Measurements from ENCODE around the gene LRRC8D. TPM values are rescaled to one million over a fixed set of nuclear protein-coding genes. Genes with fewer than 3 reads are reported as not detected.

LRRC8D gene
- total and polyA plus RNA-seq, 2 of the 4 experiments (the other 2 are of a cell fraction), result 34.1 to 35.3 TPM

- Histone ChIP-seq H3K4me2 (ENCODE audit: low read depth, low read length) (no peak overlapping the region), H2AFZ (replicated peaks; ENCODE audit: low read length, poor library complexity) (no peak overlapping the region), H3K56ac (ENCODE audit: extremely low read depth, insufficient read depth, low read length) (no peak overlapping the region), H2BK5ac (ENCODE audit: low read depth, low read length, poor library complexity, severe bottlenecking) (no peak overlapping the region), H2BK120ac (ENCODE audit: low read depth, low read length) (no peak overlapping the region), H4K20me1 (ENCODE audit: insufficient read depth, low read length) (no peaks in the 10 kb centered on the region), H3K4me3 (ENCODE audit: insufficient read depth, low read depth, low read length) (no peak overlapping the region), H3K23ac (ENCODE audit: low read depth, low read length) (no peak overlapping the region), H3K9me1 (ENCODE audit: insufficient read depth, low read length) (no peaks in the 10 kb centered on the region; the same call in 1 of the 2 replicates), H3K4ac (ENCODE audit: low read depth, low read length) (no peak overlapping the region), H4K91ac (ENCODE audit: insufficient read depth, low read depth, low read length) (no peak overlapping the region), H4K5ac (ENCODE audit: low read depth, low read length) (no peak overlapping the region), H2BK15ac (ENCODE audit: low read depth, low read length) (0 out of 3 replicates have a peak overlapping the region, but pooled peaks have one; percentile 25), H3K9me3 (ENCODE audit: control insufficient read depth, insufficient read depth, low read length) (no peaks in the 10 kb centered on the region), H4K8ac (ENCODE audit: low read depth in 2 of 2, low read length in 2 of 2) (no peak overlapping the region), H3K4me1 (ENCODE audit: control insufficient read depth, insufficient read depth, low read length) (no peaks in the 10 kb centered on the region; the same call in 1 of the 2 replicates), H3K18ac (ENCODE audit: low read depth, low read length) (no peak overlapping the region), H3K14ac (replicated peaks; ENCODE audit: low read depth, low read length) (no peak overlapping the region), H3K27me3 (ENCODE audit: control insufficient read depth, insufficient read depth, low read length) (no peaks in the 10 kb centered on the region), H3K79me1 (ENCODE audit: low read depth in 1 of 2, low read length in 2 of 2) (peaks cover 13 to 34% of the 10 kb centered on the region in 2 experiments), H3K36me3 (ENCODE audit: control insufficient read depth, insufficient read depth, low read length) (peaks cover 3% of the 10 kb centered on the region), H3K9ac (ENCODE audit: low read depth, low read length) (no peak overlapping the region), H2AK5ac (ENCODE audit: low read depth, low read length) (no peak overlapping the region), H2AK9ac (replicated peaks; ENCODE audit: low read depth, low read length, poor library complexity) (no peak overlapping the region), H3K27ac (ENCODE audit: insufficient read depth, low read length) (no peak overlapping the region), H2BK20ac (ENCODE audit: low read depth, low read length) (no peak overlapping the region)
- DNase-seq (no peak), ATAC-seq (ENCODE audit: low read depth) (no peak)
- no TSS peak for BruUV-seq (replicated peaks)
- WGBS, 2 experiments (ENCODE audit: extremely low coverage in 2 of 2, insufficient read length in 1 of 2), result 90% methylated on average over 3 of the region's 9 CpGs; no CpG with 5 or more reads in 1 of the 2 experiments
- dilution Hi-C loops (cut with HindIII; ENCODE audit: low sequenced_read_pairs, unreplicated experiment), result no loop called here
- ChIA-PET POLR2A (ENCODE audit: unreplicated experiment) (no interaction called here), CTCF (no interaction called here)
- in situ Hi-C loops (cut with MboI; ENCODE audit: low sequenced_read_pairs), result no loop called here
- TF ChIP-seq RCOR1 (IDR thresholded peaks at IDR 0.05; ENCODE audit: insufficient replicate concordance, low read length) (no peak), POLR2A (IDR thresholded peaks at IDR 0.05; ENCODE audit: low read depth, low read length) (no peak), BHLHE40 (IDR thresholded peaks at IDR 0.05; ENCODE audit: low read depth, low read length) (no peak), MAZ (IDR thresholded peaks at IDR 0.05; ENCODE audit: borderline replicate concordance, low read depth, low read length) (no peak), CEBPB (IDR thresholded peaks at IDR 0.05; ENCODE audit: low read depth, low read length) (no peak), RFX5 (IDR thresholded peaks at IDR 0.05; ENCODE audit: low read depth, low read length) (no peak), CHD1 (IDR thresholded peaks at IDR 0.05; ENCODE audit: low read depth, low read length) (no peak), FOS (IDR thresholded peaks at IDR 0.05; ENCODE audit: low read depth, low read length) (no peak), SMC3 (IDR thresholded peaks at IDR 0.05; ENCODE audit: low read depth, low read length) (no peak), ELK1 (IDR thresholded peaks at IDR 0.05; ENCODE audit: borderline replicate concordance, low read depth, low read length) (no peak), CTCF (conservative IDR thresholded peaks at IDR 0.05; ENCODE audit: low read depth, low read length) (no peak), RAD21 (IDR thresholded peaks at IDR 0.05; ENCODE audit: low read length) (no peak), MXI1 (IDR thresholded peaks at IDR 0.05; ENCODE audit: borderline replicate concordance, low read depth, low read length) (no peak)
- TF ChIP-seq, protein P1, sequence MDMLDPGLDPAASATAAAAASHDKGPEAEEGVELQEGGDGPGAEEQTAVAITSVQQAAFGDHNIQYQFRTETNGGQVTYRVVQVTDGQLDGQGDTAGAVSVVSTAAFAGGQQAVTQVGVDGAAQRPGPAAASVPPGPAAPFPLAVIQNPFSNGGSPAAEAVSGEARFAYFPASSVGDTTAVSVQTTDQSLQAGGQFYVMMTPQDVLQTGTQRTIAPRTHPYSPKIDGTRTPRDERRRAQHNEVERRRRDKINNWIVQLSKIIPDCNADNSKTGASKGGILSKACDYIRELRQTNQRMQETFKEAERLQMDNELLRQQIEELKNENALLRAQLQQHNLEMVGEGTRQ (IDR thresholded peaks at IDR 0.05; ENCODE audit: low read depth, low read length), result no peak
- intact Hi-C loops (cut with micrococcal nuclease), result no loop called here
These were observed 51.1 kb downstream of the LRRC8D start for GRCh38 chr1:89871768-89872473.
